GM21737 (cell line): ENCODE data around the gene LRPPRC.

Experiments used
- ATAC-seq: cut with Tn5 transposase; IDR thresholded peaks from one replicate; pipeline ENCODE4 v1.9.1; 2021; ENCODE audit warnings: mild to moderate bottlenecking, moderate library complexity; ENCODE audit not compliant: unreplicated experiment

LRPPRC gene

DNA sequence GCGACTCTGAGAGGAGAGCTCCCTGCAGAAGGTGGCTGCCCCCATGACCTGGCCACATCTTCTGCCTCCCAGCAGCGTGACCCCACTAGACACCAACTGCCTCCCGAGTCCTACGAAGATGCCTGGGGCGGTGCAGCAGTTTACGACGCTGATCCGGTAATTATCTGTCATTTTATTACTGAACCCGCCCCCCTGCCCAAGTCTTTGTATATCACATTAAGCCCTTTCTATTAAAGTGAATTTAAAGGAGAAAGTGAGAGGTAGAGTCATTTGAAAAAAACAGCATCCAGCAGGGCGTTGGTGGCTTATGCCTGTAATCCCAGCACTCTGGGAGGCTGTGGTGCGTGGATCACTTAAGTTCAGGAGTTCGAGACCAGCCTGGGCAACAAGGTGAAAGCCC, 123.6 kb downstream of the LRPPRC start:
- no peak for ATAC-seq

DNA sequence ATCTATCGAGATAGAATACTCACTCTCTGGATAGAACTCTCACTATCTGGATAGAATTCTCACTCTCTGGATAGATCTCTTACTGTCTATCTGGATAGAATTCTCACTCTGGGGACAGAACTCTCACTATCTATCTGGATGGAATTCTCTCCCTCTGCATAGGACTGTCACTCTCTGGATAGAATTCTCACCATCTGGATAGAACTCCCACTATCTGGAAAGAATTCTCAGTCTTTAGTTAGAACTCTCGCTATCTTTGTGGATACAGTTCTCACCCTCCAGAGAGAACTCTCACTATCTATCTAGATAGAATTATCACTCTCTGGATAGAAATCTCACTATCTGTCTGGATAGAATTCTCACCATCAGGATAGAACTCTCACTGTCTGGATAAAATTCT, 140.5 kb downstream of the LRPPRC start:
- no peak for ATAC-seq

DNA sequence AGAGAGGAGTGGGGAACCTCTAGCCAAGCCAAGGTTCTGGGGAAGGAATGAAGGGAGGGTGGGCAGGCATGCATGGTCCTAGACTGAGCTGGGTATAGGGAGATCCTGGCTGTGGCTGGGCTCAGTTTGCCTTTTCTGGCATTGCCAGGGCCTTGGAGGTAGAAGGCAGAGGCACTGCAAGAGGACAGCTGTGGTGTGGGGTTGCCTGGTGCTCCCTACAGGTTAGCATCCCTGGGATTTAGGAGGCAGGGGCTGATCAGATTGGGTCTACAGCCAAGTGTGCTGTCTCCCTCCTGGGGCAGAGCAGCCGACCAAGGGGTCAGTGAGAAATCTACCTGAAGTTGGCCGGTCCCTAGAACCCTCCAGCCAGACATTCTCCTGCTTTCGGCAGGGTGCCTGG, 141.1 kb downstream of the LRPPRC start:
- ATAC-seq, result no peak

DNA sequence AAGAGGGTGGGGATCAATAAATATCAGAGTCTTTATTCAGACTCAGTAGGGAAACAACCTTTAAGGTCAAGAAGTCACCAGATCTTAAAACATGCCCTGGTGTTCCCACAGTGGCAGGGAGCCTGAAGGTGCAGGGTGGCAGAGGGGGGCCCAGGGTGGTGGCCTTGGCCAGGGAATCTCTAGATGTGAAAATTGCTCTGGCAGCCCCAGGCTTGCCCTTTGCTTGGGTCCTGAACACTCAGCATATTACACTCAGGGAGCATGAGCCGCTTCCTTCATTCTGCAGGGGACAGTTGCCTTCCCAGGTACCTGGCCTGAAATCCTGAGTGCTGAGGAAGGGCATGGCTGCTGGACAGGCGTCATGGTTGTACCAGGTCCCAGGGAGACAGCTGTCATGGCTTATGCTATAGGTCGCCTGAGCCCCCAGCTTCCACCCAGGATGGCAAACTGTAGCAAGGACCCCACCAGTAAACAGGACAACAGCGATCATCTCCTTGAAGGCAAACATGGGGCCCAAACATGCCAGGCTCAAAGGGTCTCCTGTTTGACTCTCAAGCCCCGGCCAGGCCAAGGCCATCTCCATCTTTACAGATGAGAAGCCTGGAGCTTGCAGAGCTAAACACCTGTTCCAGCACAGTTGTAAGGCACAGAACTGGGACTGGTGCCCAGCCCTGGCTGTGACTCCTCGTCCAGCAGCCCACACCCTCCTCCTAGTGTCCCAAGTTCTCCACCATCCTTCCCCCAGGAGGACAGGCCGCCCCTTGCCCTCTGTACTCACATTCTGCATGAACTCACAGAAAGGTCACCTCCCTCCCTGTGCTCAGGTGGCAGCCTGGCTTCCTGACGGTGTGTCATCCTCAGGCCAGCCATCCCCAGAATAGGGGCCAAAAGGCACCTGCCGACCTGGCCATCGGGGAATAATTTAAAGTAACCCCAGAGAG, 142.4 kb downstream of the LRPPRC start:
- ATAC-seq, result no peak

DNA sequence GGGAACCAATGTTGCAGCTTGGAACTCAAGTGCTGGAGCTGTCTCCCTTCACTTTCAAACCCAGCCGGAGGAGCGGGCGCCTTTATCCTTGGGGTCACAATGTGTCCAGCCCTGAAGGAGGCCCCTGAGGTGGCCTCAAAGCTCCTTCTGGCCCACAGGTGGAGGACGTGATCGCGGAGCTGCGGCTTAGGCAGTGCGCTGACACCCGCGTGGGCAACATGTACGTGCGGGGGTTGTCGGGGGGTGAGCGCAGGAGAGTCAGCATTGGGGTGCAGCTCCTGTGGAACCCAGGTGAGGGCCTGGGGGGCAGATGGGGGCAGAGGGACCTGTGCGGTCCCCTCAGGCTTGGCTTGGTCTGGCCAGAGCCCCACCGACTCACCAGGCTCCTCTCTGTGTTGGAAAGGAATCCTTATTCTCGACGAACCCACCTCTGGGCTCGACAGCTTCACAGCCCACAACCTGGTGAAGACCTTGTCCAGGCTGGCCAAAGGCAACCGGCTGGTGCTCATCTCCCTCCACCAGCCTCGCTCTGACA, 143.5 kb downstream of the LRPPRC start:
- ATAC-seq, result no peak

DNA sequence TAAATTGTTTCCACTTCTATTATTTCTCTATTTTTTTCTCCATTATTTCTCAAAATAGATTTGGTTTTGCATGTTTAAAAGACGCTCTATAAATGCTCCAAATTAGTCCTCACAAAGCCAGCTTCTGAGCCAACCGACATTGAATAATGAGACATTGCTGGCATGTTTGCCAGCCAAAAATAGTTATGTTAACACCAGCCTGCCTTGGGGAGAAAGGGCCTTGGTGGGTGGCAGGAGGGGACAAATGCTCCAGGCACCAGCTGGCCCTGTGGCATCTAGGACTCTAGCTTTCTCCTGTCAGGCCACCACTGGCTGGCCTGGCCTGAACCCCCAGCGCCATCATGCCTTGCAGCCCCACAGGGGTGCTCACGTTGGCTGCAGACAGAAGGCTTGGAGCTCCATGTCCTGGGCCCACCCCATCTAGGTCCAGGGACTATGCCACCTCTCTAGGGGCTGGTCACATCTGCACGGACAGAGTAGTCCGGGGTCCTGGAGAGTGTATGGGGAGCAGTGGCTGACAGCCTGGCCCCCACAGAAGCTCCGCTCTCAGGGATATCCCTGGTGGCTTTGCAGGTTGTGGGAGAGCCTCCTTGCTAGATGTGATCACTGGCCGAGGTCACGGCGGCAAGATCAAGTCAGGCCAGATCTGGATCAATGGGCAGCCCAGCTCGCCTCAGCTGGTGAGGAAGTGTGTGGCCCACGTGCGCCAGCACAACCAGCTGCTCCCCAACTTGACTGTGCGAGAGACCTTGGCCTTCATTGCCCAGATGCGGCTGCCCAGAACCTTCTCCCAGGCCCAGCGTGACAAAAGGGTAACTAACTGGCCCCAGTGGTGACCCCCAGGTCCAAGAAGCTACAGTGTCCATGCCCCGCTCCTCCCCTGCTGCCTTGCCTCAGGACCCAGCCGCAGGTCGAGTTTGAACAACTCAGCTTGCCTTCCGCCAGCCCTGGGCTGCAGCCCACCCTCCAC, 144.5 kb downstream of the LRPPRC start:
- ATAC-seq, result no peak

DNA sequence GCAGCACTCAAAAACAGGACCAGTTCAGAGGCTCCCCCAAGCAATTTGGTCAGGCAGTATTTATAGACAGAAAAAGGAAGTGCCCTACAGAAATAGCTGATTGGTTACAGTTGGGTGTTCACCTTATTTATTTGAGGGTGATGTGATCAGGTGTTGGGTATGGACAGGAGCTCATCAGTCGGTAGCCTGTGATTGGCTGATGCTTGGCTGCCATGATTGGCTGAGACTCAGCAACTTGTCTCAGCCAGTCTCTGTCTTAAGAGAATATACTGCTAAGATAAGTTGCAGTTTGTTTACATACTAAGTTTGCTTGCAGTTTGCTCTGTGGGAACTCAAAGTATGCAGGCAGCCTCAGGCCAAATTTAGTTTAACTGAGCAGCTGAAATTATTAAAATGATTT, 147.6 kb downstream of the LRPPRC start:
- no peak for ATAC-seq

DNA sequence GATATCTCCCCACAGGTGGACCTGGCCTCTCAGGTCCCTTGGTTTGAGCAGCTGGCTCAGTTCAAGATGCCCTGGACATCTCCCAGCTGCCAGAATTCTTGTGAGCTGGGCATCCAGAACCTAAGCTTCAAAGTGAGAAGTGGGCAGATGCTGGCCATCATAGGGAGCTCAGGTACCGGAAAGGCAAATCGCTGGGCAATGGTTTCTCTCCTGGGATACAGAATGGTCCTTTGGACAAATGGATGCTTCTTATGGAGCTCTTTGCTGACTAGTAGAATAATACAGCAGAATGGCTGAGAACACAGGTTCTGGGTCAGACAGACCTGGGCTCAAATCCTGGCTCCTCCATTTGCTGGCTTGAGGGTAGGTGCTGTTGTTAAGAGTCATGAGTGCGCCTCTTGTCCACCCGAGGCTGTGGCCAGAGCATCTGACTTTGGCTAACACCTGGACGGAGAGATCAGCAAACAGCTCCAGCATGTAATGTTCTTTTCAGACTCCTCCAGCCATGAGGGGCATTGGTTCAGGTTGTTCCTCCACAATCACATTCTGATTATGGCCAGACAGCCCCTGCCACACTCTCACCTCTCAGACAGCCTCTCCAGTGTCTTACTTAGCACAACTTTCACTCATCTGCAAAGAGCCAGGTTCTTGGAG, 149.5 kb downstream of the LRPPRC start:
- no peak for ATAC-seq

DNA sequence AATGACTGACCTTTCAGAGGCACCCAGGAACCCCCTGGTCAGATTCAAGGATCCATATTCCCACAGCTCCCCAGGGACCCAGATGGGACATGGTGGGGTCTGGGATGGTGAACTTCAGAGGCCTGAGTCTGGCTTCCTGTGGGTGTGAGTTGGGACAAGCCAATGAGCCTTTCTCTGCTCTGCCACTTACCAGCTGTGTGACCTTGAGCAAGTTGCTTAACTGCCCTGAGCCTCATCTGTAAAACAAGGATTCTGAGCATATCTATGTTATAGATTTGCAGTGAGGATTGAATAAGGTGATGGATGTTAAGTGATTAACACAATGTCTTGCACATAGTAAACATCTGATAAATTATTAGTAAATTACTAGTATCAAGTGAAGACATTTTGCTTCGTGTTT, 150.6 kb downstream of the LRPPRC start:
- ATAC-seq, result no peak

DNA sequence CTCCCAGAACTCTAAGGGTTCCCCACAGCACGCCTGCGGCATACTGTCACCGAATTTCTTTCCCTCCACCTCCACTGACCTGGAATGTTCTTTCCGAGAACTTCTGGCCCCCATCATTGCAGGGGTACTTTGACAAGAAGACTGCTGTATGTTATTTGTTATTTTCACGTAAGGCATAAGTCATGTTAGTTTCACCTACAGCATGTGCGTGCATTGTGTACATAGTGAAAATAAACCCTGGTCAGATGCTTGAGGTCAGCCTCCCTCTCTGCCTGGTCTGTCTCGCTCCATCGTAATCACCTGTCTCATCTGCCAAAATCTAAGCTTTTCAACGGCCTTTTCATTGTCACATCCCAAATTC, 152.9 kb downstream of the LRPPRC start:
- ATAC-seq, result no peak

DNA sequence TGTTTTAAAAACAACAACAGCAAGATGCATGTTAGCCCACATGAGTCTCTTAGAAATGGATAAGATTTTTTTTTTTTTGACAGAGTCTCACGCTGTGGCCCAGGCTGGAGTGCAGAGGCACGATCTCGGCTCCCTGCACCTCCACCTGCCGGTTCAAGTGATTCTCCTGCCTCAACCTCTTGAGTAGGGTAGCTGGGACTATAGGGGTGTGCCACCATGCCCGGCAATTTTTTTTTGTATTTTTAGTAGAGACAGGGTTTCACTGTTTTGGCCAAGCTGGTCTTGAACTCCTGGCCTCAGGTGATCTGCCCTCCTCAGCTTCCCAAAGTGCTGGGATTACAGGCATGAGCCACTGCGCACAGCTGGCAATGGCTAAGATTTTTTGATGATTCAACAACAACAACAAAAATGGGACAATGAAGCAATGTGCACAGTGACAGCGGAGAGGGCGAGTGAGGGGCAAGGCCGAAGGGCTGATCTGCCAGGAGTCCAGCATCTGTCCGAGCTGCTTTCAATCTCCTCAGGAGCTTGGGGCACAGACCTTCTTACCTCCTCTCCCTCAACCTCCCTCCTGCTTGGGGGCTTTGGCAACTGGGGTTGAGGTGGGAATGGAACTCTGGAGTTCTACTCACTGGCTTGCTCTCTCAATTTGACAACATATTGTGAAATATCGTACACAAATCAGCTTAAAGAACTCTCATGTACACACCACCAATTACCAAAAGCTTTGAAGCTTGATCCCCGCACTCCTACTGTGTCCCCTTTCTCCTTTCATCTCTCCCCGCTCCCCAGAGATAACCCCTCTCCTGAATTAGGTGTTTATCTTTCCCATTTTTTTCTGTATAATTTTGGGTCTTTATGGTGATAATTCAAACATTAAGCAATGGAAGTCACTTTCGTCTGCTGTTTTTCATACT, 153.6 kb downstream of the LRPPRC start:
- no peak for ATAC-seq

DNA sequence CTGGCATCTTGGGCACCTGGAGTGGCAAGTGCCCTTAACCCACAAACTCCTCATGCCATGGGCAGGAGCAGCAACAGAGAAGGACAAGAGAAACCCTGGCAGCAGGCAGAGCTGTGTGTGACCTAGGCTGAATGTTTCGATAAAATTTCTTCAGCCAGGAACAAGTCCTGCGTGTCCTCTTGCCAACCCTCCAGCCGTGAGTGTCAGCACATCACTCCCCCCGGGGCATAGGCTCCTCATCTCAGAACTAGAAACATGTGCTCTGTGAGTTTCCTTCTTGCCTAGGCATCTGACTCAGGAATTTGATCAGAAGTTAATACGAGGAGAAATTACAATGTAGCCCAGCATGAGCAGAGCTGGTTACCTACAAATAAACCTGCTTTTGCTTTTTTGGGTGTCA, 154.8 kb downstream of the LRPPRC start:
- ATAC-seq, result no peak

DNA sequence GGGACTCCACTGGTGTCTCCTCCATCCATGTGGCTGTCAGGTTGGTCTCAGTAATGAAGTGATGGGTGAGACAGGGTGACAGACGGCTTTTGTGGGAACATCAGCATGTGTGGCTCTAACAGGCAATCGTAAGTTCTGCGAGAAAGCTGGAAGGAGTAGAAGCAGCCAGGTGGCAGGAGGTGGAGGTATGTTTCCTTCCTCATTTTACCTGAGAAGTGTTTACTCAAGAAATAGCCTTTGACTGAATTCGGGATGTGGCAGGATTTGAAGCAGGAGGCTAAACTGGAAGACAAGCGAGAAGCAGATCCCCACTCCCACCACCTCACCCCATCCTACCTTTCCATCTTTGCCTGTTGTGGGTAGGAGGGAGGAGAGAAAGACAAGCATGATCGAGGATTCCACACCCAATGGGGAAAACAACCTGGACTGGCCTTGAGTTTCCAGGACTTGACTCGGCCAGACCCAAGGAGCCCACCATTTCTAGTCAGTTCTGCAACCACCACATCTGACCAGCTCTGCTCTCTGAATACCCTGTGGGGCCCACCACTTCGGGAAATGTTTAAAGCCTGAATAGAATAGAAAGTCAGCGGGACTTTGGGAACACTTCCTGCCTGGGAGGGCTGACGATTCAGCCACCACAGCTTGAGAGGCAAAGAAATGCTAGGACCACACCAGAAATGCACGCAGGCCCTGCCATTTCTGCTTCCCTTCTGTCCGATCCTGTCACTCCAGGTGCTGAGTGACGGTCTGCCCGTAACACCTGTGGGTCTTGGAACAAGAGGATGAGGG, 155.8 kb downstream of the LRPPRC start:
- ATAC-seq, result no peak

DNA sequence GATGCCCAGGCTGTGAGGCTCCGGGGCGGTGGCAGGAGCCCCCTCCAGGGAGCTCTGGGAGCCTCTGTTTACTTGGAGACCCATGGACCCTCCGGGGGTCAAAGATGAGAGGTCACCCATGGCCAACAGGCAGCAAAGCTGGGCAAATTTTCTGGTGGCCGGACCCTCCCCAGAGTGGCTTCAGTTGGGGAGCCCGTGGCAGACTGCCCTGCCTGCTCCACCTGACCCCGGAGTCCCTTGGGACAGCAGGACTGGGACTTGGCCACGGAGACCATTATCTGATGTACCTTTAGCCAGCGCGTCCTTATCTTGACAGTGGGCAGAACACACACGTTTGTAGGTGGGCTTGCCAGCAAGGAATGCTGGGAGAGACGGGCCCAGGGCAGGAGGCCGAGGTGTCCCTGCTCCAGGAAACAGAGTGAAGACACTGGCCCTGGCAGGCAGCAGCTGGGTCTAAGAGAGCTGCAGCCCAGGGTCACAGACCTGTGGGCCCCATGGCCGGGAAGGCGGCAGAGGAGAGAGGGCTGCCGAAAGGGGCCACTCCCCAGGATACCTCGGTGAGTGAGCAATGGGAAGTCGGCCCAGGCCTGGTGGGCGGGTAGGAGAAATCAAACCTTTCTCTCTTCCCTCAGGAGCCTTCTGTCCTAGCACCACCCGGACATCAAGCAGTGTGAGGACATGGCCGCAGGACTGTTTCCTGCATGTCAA, 157.1 kb downstream of the LRPPRC start, which contains the start of the genes ABCG5 and ABCG8:
Gene ABCG5 (minus strand): TSS at position 280 of the 708 bp plus-strand sequence. CDS start 160 bp downstream, at position 120.
Gene ABCG8 (plus strand): TSS at position 412 of the 708 bp plus-strand sequence. CDS start 83 bp downstream, at position 495.
- no peak for ATAC-seq

DNA sequence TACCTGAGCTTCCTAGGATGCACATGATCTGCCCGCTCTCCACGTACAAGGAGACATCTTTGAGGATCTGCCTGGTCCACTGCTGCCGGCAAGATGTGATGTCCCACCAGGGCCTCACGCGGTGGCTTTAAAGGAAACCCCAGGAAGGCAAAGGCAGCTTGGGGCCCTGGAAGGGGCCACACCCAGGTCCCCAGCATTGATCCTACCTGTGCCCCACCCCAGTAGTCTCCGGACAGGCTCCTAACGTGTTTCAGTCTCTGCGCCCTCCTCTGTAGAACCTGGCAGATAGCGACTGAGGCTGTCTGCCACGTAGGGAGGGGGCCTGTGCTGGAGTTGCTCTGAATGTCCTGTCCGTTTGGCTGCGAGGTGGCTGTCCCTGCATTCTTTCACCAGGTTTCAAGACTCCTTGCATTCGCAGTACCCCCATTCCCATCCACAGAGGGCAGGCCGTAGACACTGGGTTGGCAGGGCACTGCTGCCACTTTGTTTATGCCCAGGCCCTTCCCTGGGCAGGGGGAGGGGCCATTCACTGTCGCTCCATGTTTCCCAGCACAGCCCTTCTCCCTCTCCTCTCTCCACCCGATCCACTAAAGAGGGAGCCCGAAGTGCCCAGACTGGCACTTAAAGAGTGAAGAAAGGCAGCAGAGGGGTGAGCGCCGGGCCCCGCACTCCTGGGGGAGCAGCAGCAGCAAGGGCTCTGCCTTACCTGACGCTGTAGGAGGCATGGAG, 157.8 kb downstream of the LRPPRC start:
- ATAC-seq, result no peak

DNA sequence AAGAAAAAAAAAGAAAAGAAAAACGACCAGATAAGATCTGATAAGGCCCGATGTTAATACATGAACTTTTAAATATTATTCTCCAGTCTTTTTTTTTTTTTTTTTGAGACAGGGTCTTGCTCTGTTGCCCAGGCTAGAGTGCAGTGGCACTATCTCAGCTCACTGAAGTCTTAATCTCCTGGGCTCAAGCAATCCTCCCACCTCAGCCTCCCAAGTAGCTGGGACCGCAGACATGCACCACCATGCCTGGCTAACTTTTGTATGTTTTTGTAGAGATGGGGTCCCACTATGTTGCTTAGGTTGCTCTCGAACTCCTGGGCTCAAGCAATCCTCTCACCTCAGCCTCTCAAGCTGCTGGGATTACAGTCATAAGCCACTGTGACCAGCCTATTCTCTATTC, 158.8 kb downstream of the LRPPRC start:
- ATAC-seq, result no peak
